Memory B cell (primary cell): Measurements from ENCODE around the gene ACSBG1.
"Not testable (repeated sequence)": the region's sequence is repeated elsewhere in the genome, so short reads cannot be mapped to it uniquely, and the experiment has no call there.

Experiments used
- ATAC-seq: fragments of 150-1000 bp; cut with Tn5 transposase; 2 replicates; pipeline ENCODE4 v1.10.0; 2021; ENCODE audit warnings: low read depth, mild to moderate bottlenecking, moderate library complexity
- DNase-seq, 2 donors: peaks; one replicate each; pipeline ENCODE4 v3.0.0; 2022; ENCODE audit warnings: low spot score in 2 of 2
- H3K27ac Mint-ChIP-seq: one replicate; pipeline ENCODE4 v1.8.0; 2022; ENCODE audit warnings: mild to moderate bottlenecking, moderate library complexity, mixed read lengths
- H3K27me3 Mint-ChIP-seq: one replicate; pipeline ENCODE4 v1.8.0; 2022; ENCODE audit warnings: mixed read lengths
- H3K36me3 Mint-ChIP-seq: one replicate; pipeline ENCODE4 v1.8.0; 2022; ENCODE audit warnings: mild to moderate bottlenecking, mixed read lengths
- H3K4me1 Mint-ChIP-seq: one replicate; pipeline ENCODE4 v1.8.0; 2022; ENCODE audit warnings: mixed read lengths
- H3K4me3 Mint-ChIP-seq: one replicate; pipeline ENCODE4 v1.8.0; 2022; ENCODE audit warnings: mild to moderate bottlenecking, moderate library complexity, mixed read lengths
- H3K9me3 Mint-ChIP-seq: one replicate; pipeline ENCODE4 v1.8.0; 2022; ENCODE audit warnings: mixed read lengths

Gene ACSBG1

DNA sequence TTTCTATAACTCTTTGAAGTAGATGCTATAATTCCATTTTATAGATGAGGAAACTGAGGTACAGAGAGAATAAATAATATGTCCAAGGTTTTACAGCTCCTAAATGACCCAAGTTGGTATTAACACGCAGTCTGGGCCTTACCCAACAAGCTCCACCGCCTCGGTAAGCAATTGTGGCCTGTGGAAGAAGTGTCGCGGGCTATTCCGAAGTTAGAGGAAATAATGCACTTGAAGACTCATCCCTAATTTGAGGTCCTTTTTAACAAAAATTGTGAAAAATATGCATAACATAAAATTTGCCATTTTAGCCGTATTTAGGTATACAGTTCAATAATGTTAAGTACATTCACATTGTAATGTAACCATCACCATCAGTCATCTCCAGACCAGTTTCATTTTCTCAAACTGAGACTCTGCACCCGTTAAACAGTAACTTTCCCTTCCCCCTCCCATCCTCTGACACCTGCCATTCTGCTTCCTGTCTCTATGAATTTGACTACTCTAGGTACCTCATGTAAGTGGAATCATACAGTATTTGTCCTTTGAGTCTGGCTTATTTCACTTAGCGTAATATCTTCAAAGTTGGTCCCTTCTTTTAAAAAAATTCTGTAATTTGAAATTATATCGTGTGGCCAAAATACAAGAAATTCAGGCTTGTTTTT is 67.0 kb downstream of the ACSBG1 start:
- Mint-ChIP-seq H3K27ac (no peak overlapping the region), H3K4me1 (peaks cover 26% of the 10 kb centered on the region), H3K36me3 (peaks cover 24% of the 10 kb centered on the region), H3K9me3 (no peaks in the 10 kb centered on the region), H3K27me3 (no peaks in the 10 kb centered on the region), H3K4me3 (peak overlapping the region; percentile 7)
- ATAC-seq = peak; percentile 77
- DNase-seq = peak in 1 of 2 donors; percentile 47

- Mint-ChIP-seq H3K36me3 (peaks cover 36% of the 10 kb centered on the region), H3K27me3 (no peaks in the 10 kb centered on the region), H3K4me1 (peaks cover 13% of the 10 kb centered on the region), H3K4me3 (no peak overlapping the region), H3K27ac (peak overlapping the region; percentile 31), H3K9me3 (no peaks in the 10 kb centered on the region)
- DNase-seq (no peak), ATAC-seq (no peak)
Measured at GRCh38 chr15:78164010-78164409, 70.4 kb downstream of the ACSBG1 start.

DNA sequence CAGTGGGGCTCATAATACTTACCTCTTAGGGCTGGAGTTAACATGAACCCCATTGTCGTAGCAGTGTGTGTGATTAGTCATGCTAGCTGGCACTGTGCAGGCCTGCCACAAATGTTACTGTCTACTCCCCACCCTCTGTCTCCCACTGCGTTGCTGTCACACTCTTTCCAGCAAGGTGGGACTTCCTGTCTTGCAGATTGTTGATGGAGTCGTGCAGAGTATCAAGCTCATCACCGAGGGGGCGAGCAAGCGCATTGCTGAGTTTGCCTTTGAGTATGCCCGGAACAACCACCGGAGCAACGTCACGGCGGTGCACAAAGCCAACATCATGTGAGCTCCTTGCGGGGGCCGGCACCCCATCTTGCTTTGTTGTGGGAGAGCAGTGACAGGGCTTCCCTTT is 72.3 kb downstream of the ACSBG1 start:
- H3K4me3 Mint-ChIP-seq = no peak overlapping the region
- peaks cover 3% of the 10 kb centered on the region for H3K4me1 Mint-ChIP-seq
- DNase-seq = no peak
- no peaks in the 10 kb centered on the region for H3K9me3 Mint-ChIP-seq
- H3K36me3 Mint-ChIP-seq = peaks cover 33% of the 10 kb centered on the region
- no peak for ATAC-seq
- peak overlapping the region; percentile 24 for H3K27ac Mint-ChIP-seq
- H3K27me3 Mint-ChIP-seq = no peaks in the 10 kb centered on the region

GRCh38 chr15:78159395-78159794 is 75.0 kb downstream of the ACSBG1 start:
- H3K36me3 Mint-ChIP-seq = peaks cover 25% of the 10 kb centered on the region
- ATAC-seq = no peak

GRCh38 chr15:78157203-78157602 is 77.2 kb downstream of the ACSBG1 start:
- H3K27me3 Mint-ChIP-seq = no peaks in the 10 kb centered on the region
- ATAC-seq = no peak
- H3K9me3 Mint-ChIP-seq = no peaks in the 10 kb centered on the region
- no peak overlapping the region for H3K27ac Mint-ChIP-seq
- peaks cover 19% of the 10 kb centered on the region for H3K36me3 Mint-ChIP-seq
- peaks cover 8% of the 10 kb centered on the region for H3K4me1 Mint-ChIP-seq
- no peak for DNase-seq
- H3K4me3 Mint-ChIP-seq = no peak overlapping the region

More at GRCh38 chr15:78159395-78159794, 75.0 kb downstream of the ACSBG1 start:
- H3K27me3 Mint-ChIP-seq = no peaks in the 10 kb centered on the region
- H3K4me3 Mint-ChIP-seq = no peak overlapping the region
- peaks cover 2% of the 10 kb centered on the region for H3K4me1 Mint-ChIP-seq
- DNase-seq = no peak
- no peak overlapping the region for H3K27ac Mint-ChIP-seq
- no peaks in the 10 kb centered on the region for H3K9me3 Mint-ChIP-seq

- no peak overlapping the region for H3K27ac Mint-ChIP-seq
- DNase-seq (no peak), ATAC-seq (no peak)
- H3K4me3 Mint-ChIP-seq = no peak overlapping the region
- peaks cover 8% of the 10 kb centered on the region for H3K4me1 Mint-ChIP-seq
- peaks cover 13% of the 10 kb centered on the region for H3K36me3 Mint-ChIP-seq
- H3K27me3 Mint-ChIP-seq = no peaks in the 10 kb centered on the region
- no peaks in the 10 kb centered on the region for H3K9me3 Mint-ChIP-seq
Measured at GRCh38 chr15:78156653-78157052, 77.7 kb downstream of the ACSBG1 start.

- Mint-ChIP-seq H3K4me3 (no peak overlapping the region), H3K27me3 (no peaks in the 10 kb centered on the region), H3K27ac (no peak overlapping the region), H3K9me3 (no peaks in the 10 kb centered on the region), H3K36me3 (peaks cover 9% of the 10 kb centered on the region), H3K4me1 (peaks cover 16% of the 10 kb centered on the region)
- ATAC-seq (no peak), DNase-seq (no peak)
Measured at GRCh38 chr15:78155355-78155939, 78.9 kb downstream of the ACSBG1 start.

- no peak for ATAC-seq
- Mint-ChIP-seq H3K27ac (no peak overlapping the region), H3K27me3 (no peaks in the 10 kb centered on the region)
Measured at GRCh38 chr15:78154955-78155354, 79.4 kb downstream of the ACSBG1 start.

DNA sequence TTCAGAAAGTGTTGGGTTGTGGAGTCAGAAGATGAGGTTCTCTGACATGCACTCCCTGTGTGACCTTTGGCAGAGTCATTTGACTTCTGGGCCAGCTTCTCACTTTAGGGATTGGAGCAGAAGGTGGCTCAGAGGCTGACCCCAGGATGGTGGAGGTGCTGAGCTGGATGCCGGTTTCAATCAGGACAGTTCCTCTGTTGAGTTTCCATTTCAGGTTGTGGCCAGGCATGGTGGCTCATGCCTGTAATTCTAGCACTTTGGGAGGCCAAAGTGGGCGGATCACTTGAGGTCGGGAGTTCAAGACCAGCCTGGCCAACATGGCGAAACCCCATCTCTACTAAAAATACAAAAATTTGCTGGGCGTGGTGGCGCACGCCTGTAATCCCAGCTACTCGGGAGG is 83.3 kb downstream of the ACSBG1 start:
- Mint-ChIP-seq H3K4me1 (peaks cover 29% of the 10 kb centered on the region), H3K27ac (peak overlapping the region; percentile 93)
- not testable (repeated sequence) for H3K36me3 Mint-ChIP-seq

More at GRCh38 chr15:78154955-78155354, 79.4 kb downstream of the ACSBG1 start:
- no peak for DNase-seq
- Mint-ChIP-seq H3K4me3 (no peak overlapping the region), H3K36me3 (peaks cover 8% of the 10 kb centered on the region), H3K4me1 (peaks cover 19% of the 10 kb centered on the region), H3K9me3 (no peaks in the 10 kb centered on the region)

GRCh38 chr15:78149805-78150751 is 84.3 kb downstream of the ACSBG1 start:
- H3K4me3 Mint-ChIP-seq = peak overlapping the region; percentile 93
- peaks cover 29% of the 10 kb centered on the region for H3K4me1 Mint-ChIP-seq
- H3K36me3 Mint-ChIP-seq = peaks cover 3% of the 10 kb centered on the region
- H3K27me3 Mint-ChIP-seq = no peaks in the 10 kb centered on the region
- H3K27ac Mint-ChIP-seq = peak overlapping the region; percentile 93
- ATAC-seq = no peak
- no peak for DNase-seq
- no peaks in the 10 kb centered on the region for H3K9me3 Mint-ChIP-seq

More for the DNA sequence above, 83.3 kb downstream of the ACSBG1 start:
- not testable (repeated sequence) for ATAC-seq, H3K27me3 Mint-ChIP-seq, DNase-seq, H3K9me3 Mint-ChIP-seq
- H3K4me3 Mint-ChIP-seq = peak overlapping the region; percentile 34

- Mint-ChIP-seq H3K9me3 (no peaks in the 10 kb centered on the region), H3K36me3 (peaks cover 3% of the 10 kb centered on the region), H3K27ac (peak within 1 kb of the TSS; percentile 93), H3K27me3 (no peaks in the 10 kb centered on the region), H3K4me3 (peak within 1 kb of the TSS; percentile 93), H3K4me1 (peaks cover 27% of the 10 kb centered on the region)
- ATAC-seq (peak; percentile 93), DNase-seq (peak; percentile 96 to 98)
Measured at GRCh38 chr15:78149068-78149804, 85.1 kb downstream of the ACSBG1 start, which contains the start of gene IDH3A. Gene IDH3A (plus strand): TSS chr15:78149362. CDS start chr15:78149404, 42 bp downstream.

- ATAC-seq = peak; percentile 5
- Mint-ChIP-seq H3K36me3 (peaks cover 3% of the 10 kb centered on the region), H3K27ac (peak overlapping the region; percentile 90)
Measured at GRCh38 chr15:78148392-78149067, 85.8 kb downstream of the ACSBG1 start.

DNA sequence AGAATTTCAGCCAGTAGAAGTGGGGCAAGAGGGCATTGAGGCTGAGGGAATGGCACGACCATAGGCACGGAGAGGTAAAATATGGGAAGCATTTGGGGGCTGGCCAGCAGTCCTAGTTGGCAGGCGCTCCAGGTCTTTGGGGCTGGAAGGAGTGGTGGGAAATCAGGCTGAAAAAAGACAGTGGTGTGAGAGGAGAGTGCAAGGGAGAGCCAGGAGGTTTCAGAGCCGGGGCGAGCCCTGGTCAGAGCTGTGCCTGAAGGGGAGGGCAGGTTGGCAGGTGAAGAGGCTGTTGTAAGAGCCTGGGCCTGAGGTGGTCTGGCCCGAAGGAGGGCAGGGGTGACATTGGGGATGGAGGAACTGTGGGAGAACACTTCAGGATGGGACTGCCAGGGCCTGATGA is 86.8 kb downstream of the ACSBG1 start:
- H3K27me3 Mint-ChIP-seq = no peaks in the 10 kb centered on the region
- H3K27ac Mint-ChIP-seq = peak overlapping the region; percentile 35
- ATAC-seq (no peak), DNase-seq (no peak)
- no peaks in the 10 kb centered on the region for H3K9me3 Mint-ChIP-seq
- H3K4me1 Mint-ChIP-seq = peaks cover 24% of the 10 kb centered on the region
- H3K4me3 Mint-ChIP-seq = peak overlapping the region; percentile 55
- peaks cover 2% of the 10 kb centered on the region for H3K36me3 Mint-ChIP-seq

More at GRCh38 chr15:78148392-78149067, 85.8 kb downstream of the ACSBG1 start:
- no peak for DNase-seq
- Mint-ChIP-seq H3K4me1 (peaks cover 27% of the 10 kb centered on the region), H3K9me3 (no peaks in the 10 kb centered on the region), H3K4me3 (peak overlapping the region; percentile 93), H3K27me3 (no peaks in the 10 kb centered on the region)
